Muscle layer of duodenum (tissue), 2 donors: Measurements from ENCODE around the gene HEXB.
A peak's percentile ranks its signal among the peaks of the same experiment; 100 is the strongest.
"Not testable (repeated sequence)": the region's sequence is repeated elsewhere in the genome, so short reads cannot be mapped to it uniquely, and the experiment has no call there.

Experiments
- H3K27ac ChIP-seq: one replicate; pipeline ENCODE4 v1.7.0; 2013; ENCODE audit warnings: mild to moderate bottlenecking, low read length
- H3K27me3 ChIP-seq: one replicate; pipeline ENCODE4 v1.7.0; 2013; ENCODE audit warnings: low read depth, mild to moderate bottlenecking, control low read depth, low read length
- H3K36me3 ChIP-seq, 2 donors: one replicate each; pipeline ENCODE4 v1.7.0; 2013; ENCODE audit warnings: low read length in 2 of 2, control low read depth in 1 of 2, mild to moderate bottlenecking in 1 of 2; ENCODE audit not compliant: insufficient read depth in 2 of 2, control insufficient read depth in 1 of 2
- H3K4me1 ChIP-seq, 2 donors: one replicate each; pipeline ENCODE4 v1.7.0; 2013; ENCODE audit warnings: low read length in 2 of 2, mild to moderate bottlenecking in 2 of 2, control low read depth in 1 of 2, moderate library complexity in 1 of 2; ENCODE audit not compliant: insufficient read depth in 2 of 2, control insufficient read depth in 1 of 2
- H3K4me3 ChIP-seq, 2 donors: one replicate each; pipeline ENCODE4 v1.7.0; 2013; ENCODE audit warnings: low read length in 2 of 2, low read depth in 1 of 2, mild to moderate bottlenecking in 1 of 2
- H3K9me3 ChIP-seq, 2 donors: one replicate each; pipeline ENCODE4 v1.7.0; 2013; ENCODE audit warnings: low read length in 2 of 2, control low read depth in 1 of 2, mild to moderate bottlenecking in 1 of 2; ENCODE audit not compliant: control insufficient read depth in 1 of 2
- donor health status: healthy.

Gene HEXB

DNA sequence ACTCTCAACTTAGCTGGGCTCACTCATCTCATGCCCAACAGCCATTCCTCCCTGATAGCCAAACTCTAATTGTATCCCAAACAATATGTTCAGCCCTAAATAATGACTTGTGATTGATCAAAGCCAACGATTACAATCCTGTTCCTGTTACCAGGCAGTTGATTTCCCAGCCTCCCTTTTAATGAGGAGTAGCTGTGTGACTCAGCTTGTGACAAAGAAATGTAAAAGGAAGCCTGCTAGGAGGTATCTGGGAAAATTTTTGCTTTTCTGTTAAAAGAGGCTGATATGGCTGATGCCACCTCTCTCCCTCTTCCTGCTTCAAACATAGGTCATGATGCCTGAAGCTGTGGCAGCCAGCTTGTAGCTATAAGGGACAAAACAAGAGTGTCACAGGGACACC, 24.9 kb upstream of the HEXB start:
- Histone ChIP-seq H3K27me3 (no peaks in the 10 kb centered on the region), H3K36me3 (no peaks in the 10 kb centered on the region), H3K4me1 (peaks cover 0 to 6% of the 10 kb centered on the region in 2 donors), H3K27ac (no peak overlapping the region), H3K9me3 (no peaks in the 10 kb centered on the region), H3K4me3 (no peak overlapping the region)

DNA sequence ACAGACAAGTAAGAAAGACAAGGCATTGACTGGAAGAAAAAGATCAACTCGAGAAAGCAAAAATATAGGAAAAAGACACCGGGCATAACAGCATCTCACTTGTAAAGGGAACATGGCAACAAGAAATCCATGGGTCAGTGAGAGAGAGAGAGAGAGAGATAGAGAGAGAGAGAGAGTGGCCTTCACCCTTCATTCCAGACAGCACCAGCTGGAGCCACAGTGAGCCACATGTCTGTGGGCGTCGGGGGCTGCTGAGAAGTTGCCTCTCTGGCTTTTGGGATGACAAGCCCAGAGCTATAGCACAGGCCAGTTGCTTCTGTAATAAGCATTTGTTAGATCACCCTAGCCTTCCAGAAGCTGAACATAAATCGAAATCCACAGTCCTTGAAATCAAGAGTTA, 24.2 kb upstream of the HEXB start:
- H3K4me3 ChIP-seq, result no peak overlapping the region

DNA sequence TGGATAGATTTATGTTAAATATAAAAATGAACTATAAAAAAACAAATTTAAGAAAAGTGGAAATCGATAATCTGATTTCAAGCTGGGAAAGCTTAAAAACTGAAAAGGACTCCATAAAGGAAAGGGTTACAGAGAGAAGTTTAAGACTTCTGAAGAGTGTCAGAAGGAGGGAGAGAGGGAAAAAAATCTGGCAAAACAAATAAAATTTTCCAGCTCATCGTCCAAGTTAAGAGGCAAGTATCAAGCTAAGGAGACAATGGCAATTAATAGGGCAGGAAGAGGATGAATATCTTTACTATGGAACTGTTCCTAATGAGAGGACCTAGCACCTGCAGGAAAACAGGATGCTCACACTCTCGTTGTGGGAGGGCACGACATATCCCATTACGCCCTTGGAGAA, 20.5 kb upstream of the HEXB start:
- Histone ChIP-seq H3K27ac (no peak overlapping the region), H3K4me1 (peaks cover 0 to 6% of the 10 kb centered on the region in 2 donors), H3K9me3 (no peaks in the 10 kb centered on the region)

More for the DNA sequence above, 24.2 kb upstream of the HEXB start:
- H3K36me3 ChIP-seq, result no peaks in the 10 kb centered on the region
- H3K27ac ChIP-seq, result no peak overlapping the region
- H3K4me1 ChIP-seq, result peaks cover 0 to 6% of the 10 kb centered on the region in 2 donors
- H3K27me3 ChIP-seq, result no peaks in the 10 kb centered on the region
- H3K9me3 ChIP-seq, result no peaks in the 10 kb centered on the region

DNA sequence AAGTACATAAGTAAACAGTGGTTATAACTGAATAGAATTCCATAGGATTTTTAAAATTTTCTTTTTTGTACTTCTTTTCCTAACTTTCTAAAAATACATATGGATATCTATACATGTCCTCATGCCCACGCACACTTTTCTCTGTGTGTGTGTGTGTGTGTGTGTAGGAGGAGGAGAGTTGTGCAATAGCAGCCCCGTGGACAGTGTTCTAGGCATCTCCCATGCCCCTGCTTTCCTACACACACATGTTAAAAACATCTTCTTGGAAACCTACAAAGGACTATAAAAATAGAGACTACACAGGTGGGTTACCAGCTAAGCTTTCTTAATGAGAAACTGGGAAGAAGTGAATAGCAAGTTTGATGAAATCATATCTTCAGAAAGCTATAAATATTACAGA, 19.8 kb upstream of the HEXB start:
- no peaks in the 10 kb centered on the region for H3K36me3 ChIP-seq

More for the DNA sequence above, 20.5 kb upstream of the HEXB start:
- H3K27me3 ChIP-seq, result no peaks in the 10 kb centered on the region
- H3K4me3 ChIP-seq, result no peak overlapping the region
- no peaks in the 10 kb centered on the region for H3K36me3 ChIP-seq

DNA sequence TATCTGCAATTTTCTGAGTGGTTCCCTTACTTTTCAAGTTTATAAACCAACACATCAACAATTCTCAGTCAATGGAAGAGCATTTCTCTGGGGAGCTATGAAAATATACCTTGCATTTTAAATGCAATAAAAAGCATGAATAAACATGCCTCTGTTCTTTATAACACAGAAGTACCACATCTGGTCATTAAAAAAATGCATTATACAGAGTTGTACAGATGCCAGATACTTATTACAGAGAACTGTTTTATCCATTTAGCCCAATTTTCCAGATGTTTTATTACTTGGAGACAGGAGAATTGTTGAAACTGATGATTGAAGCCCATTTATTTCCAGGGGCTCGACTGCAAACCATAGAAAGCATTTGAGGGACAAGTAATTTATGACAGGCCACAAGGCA, 19.2 kb upstream of the HEXB start:
- no peaks in the 10 kb centered on the region for H3K36me3 ChIP-seq
- H3K27ac ChIP-seq, result no peak overlapping the region
- H3K27me3 ChIP-seq, result no peaks in the 10 kb centered on the region
- H3K4me1 ChIP-seq, result peaks cover 0 to 6% of the 10 kb centered on the region in 2 donors
- no peaks in the 10 kb centered on the region for H3K9me3 ChIP-seq
- H3K4me3 ChIP-seq, result no peak overlapping the region

More for the DNA sequence above, 19.8 kb upstream of the HEXB start:
- Histone ChIP-seq H3K4me1 (peaks cover 0 to 6% of the 10 kb centered on the region in 2 donors), H3K9me3 (no peaks in the 10 kb centered on the region), H3K27me3 (no peaks in the 10 kb centered on the region), H3K4me3 (no peak overlapping the region), H3K27ac (no peak overlapping the region)

DNA sequence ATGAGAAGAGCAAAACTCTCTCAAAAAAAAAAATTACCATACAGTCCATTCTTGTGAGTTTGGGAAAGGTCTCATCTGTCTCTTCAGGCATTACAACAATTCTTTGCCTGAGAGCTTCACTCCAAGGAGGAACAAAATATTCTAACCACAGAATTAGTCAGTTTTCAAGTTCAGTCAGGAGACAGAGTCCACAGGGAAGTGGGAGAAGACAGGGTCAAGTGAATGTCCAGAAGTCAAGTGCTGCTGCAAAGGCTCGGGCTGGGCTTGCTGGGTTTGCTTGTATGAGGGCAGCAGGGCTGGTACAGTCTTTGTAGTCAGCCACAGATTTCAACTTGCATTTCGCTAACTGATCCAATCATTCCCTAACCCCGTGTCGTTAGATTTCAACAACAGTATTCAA, 17.6 kb upstream of the HEXB start:
- Histone ChIP-seq H3K27ac (no peak overlapping the region), H3K9me3 (no peaks in the 10 kb centered on the region), H3K4me3 (no peak overlapping the region), H3K36me3 (no peaks in the 10 kb centered on the region), H3K4me1 (peaks cover 0 to 7% of the 10 kb centered on the region in 2 donors), H3K27me3 (no peaks in the 10 kb centered on the region)

DNA sequence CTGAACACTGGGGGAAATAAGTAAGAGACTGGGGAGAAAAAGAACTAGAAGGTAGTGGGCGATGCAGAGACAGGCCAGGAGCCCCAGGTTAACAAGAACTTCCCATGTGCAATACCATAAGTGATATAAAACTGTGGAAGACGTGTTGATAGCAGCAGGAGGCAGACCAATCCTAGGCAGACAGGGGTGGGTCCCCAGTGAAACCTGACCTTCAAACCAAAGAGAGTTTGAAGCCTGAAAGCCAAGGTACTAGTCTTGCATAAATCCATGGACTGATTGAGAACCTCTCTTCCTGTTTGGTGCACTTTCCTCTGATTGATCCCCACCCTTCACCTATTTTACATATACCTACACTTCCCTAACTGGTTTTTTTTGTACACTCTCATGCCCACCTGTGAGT, 15.2 kb upstream of the HEXB start:
- Histone ChIP-seq H3K27me3 (no peaks in the 10 kb centered on the region), H3K36me3 (no peaks in the 10 kb centered on the region), H3K27ac (no peak overlapping the region), H3K4me1 (peaks cover 0 to 13% of the 10 kb centered on the region in 2 donors), H3K4me3 (no peak overlapping the region), H3K9me3 (no peaks in the 10 kb centered on the region)

DNA sequence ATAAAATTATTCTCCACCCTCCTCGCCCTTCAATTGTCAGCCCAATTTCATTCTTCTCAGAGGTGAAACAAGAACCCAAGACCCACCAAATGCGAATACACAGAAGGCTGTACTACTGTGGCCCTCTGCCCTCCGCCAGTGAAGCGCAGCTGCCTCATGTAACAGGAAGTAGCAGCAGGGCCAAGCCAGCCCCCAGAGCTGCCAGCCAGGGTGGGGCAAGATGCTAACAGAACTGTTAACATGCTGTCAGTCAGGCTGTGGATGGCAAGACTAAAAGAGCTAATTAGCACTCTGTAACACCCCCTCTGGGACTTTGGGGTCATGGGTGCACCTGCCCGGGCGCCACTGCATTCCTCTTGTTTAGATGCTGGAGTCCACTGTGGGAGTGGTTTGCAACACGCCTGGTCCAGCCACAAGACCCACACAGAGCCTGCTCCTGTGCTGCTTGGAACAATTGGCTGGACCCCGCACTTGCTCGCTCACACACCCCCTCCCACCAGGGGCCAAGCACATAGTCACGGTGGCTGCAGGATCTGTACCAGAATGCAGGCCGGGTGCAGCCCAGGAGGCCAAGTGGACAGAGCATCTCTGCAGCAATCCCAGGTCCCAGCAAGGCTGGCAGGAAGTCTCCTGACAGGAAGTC, 14.5 kb upstream of the HEXB start:
- Histone ChIP-seq H3K4me3 (no peak overlapping the region), H3K36me3 (no peaks in the 10 kb centered on the region), H3K9me3 (no peaks in the 10 kb centered on the region), H3K27me3 (no peaks in the 10 kb centered on the region), H3K4me1 (peaks cover 0 to 12% of the 10 kb centered on the region in 2 donors), H3K27ac (no peak overlapping the region)

DNA sequence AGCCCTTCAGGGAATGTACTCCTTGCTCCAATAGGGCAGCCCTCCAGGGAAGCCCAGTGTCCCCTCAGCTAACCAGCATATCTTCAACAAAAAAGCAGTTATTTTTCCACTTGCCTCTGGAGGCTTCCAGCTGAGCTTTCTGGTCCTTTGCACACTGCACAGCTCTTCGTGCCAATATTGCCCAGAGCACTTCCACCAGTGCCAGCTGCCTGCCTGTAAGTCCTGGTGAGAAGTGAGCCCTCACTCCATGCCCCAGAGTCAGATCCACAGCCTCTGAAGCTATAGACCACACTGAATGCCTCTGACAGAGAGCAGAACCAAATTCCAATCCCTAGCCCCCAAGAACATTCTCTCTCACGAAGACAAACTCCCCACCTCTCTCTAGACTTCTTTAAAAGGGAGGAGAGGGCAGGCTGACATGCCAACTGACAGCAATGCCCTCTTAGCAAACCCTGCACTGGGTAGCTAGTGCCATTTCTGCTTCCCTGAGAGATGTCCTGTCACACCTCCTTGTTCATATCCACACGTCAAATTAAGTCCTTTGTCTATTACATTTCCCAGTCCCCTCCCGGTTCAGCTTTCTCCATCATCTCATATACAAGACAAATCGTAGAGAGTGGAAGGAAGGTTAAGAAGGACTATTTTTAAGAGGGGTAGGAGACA, 12.7 kb upstream of the HEXB start:
- Histone ChIP-seq H3K27me3 (no peaks in the 10 kb centered on the region), H3K4me1 (peaks cover 0 to 12% of the 10 kb centered on the region in 2 donors), H3K9me3 (no peaks in the 10 kb centered on the region), H3K27ac (no peak overlapping the region), H3K4me3 (no peak overlapping the region), H3K36me3 (no peaks in the 10 kb centered on the region)

DNA sequence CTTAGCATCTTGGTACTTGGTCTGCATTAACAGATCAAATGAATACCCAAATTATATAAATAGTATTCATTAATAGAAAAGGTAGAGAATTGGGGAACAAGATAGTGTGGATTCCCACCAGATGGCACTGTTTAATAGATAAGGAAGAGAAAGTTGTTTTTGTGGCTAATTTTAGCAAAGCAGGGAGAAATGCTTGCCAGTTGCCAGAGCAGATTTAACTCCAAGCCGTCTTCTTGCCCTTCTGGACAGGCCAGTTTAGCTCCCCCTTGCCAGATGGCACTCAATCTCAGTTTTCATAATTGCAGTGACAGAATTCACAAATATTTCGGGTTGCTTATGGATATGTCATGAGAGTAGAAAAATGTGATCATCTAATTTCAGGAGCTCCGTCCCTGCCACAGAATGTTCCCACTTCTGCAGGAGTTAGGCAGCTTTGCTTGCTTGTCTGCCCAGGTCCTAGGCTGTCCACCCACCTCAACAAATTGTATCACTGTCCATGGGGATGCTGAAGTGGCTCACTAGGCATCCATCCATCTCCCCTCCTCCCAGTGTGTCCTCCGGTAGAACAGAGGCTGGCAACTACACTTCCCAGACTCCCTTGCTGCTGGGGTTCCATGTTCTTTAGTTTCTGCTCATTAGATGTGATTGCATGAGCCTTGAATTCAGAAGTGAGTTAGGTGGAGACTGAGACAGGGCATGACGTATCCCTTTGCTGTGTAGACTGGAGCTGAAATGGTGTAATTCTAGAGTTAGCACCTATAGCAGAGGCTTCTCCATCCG, 11.8 kb upstream of the HEXB start:
- no peak overlapping the region for H3K27ac ChIP-seq
- no peaks in the 10 kb centered on the region for H3K9me3 ChIP-seq
- peak overlapping the region; percentile 40 to 63 for H3K4me3 ChIP-seq
- no peaks in the 10 kb centered on the region for H3K27me3 ChIP-seq
- H3K36me3 ChIP-seq, result no peaks in the 10 kb centered on the region
- H3K4me1 ChIP-seq, result peaks cover 0 to 12% of the 10 kb centered on the region in 2 donors

DNA sequence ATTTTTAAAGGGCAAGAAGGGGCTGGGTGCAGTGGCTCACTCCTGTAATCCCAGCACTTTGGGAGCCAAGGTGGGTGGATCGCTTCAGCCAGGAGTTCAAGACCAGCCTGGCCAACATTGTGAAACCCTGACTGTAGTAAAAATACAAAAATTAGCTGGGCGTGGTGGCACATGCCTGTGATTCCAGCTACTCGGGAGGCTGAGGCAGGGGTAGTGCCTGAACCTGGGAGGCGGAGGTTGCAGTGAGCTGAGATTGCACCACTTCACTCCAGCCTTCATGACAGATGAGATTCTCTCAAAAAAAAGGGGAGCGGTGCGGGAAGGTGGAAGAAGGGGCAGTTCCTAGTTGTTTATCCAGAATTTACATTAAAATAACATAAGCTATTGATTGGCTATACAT, 8.6 kb upstream of the HEXB start:
- H3K4me3 ChIP-seq, result not testable (repeated sequence)

More for the DNA sequence above, 8.6 kb upstream of the HEXB start:
- H3K27me3 ChIP-seq, H3K9me3 ChIP-seq, H3K36me3 ChIP-seq, H3K27ac ChIP-seq: not testable (repeated sequence)
- peaks cover 0 to 12% of the 10 kb centered on the region in 2 donors for H3K4me1 ChIP-seq
